K562 (cell line): Measurements from ENCODE around the gene LACTBL1. TPM values are rescaled to one million over a fixed set of nuclear protein-coding genes. Genes with fewer than 3 reads are reported as not detected.

Source experiments
- ATAC-seq: fragments of 200-7000 bp; cut with Tn5 transposase; 3 replicates; pipeline ENCODE4 v1.9.1; 2020; ENCODE audit warnings: moderate library complexity
- BruUV-seq: library from RNA; stranded (reverse); fragments of 400-500 nt; replicated peaks from 2 replicates; lab custom pipeline; 2021; lab: Mats Ljungman, UMichigan
- CTCF ChIA-PET: fragments of 300-600 bp; formaldehyde crosslinking; extraction: SDS; loops from one replicate; lab custom pipeline; 2021; ENCODE audit warnings: low intra/inter-chr PET ratio; lab: Yijun Ruan, JAX
- POLR2A ChIA-PET: fragments of 300-600, 350-650 bp; sonication (Branson Sonifier 250); formaldehyde crosslinking; extraction: SDS; loops from one replicate; lab custom pipeline; 2021; ENCODE audit warnings: antibody characterized with exemption, inconsistent platforms; lab: Yijun Ruan, JAX
- DNase-seq, 4 experiments: peaks; one replicate each; pipeline versions ENCODE4 v3.0.0 to v3.0.0-alpha.2; 2011 to 2018; ENCODE audit warnings: low spot score in 3 of 4, mixed read lengths in 3 of 4; ENCODE audit errors: extremely low read depth in 1 of 4
- FAIRE-seq: peaks from 2 replicates; lab custom pipeline; 2011; peaks lifted over from hg19 to GRCh38; lab: Jason Lieb, UNC
- H2AFZ ChIP-seq: 2 replicates; pipeline ENCODE4 v1.6.0; 2011; ENCODE audit warnings: low read depth, low read length, control low read depth, inconsistent platforms
- H3K27ac ChIP-seq: fragments of 200-600 bp; 3 replicates; pipeline ENCODE4 v1.8.0; 2011; ENCODE audit warnings: low read depth, mild to moderate bottlenecking, control low read depth, inconsistent platforms, low read length, moderate library complexity, mixed read lengths; ENCODE audit errors: extremely low read depth
- H3K27me3 ChIP-seq, 2 experiments: fragments of 300-600 bp in 1 of 2; 2 replicates in 1 of 2; 3 replicates in 1 of 2; pipeline versions ENCODE4 v1.6.0 to v1.8.0; 2011; ENCODE audit warnings: inconsistent platforms in 2 of 2, low read length in 2 of 2, mild to moderate bottlenecking in 1 of 2, mixed read lengths in 1 of 2, moderate library complexity in 1 of 2; ENCODE audit not compliant: control insufficient read depth in 2 of 2, insufficient read depth in 2 of 2
- H3K36me3 ChIP-seq: fragments of 300-600 bp; 3 replicates; pipeline ENCODE4 v1.8.0; 2011; ENCODE audit warnings: mild to moderate bottlenecking, low read length, inconsistent platforms; ENCODE audit not compliant: control insufficient read depth, insufficient read depth
- H3K4me1 ChIP-seq, 2 experiments: fragments of 200-600 bp in 1 of 2; replicated peaks in 1 of 2; 2 replicates in 1 of 2; 3 replicates in 1 of 2; pipeline versions ENCODE4 v1.5.1 to v1.8.0; 2011; ENCODE audit warnings: inconsistent platforms in 2 of 2, low read length in 2 of 2, mild to moderate bottlenecking in 1 of 2, mixed read lengths in 1 of 2, moderate library complexity in 1 of 2; ENCODE audit not compliant: control insufficient read depth in 2 of 2, insufficient read depth in 2 of 2
- H3K4me2 ChIP-seq: 2 replicates; pipeline ENCODE4 v1.6.1; 2011; ENCODE audit warnings: low read length, control low read depth, inconsistent platforms, mixed read lengths; ENCODE audit not compliant: insufficient read depth
- H3K4me3 ChIP-seq: fragments of 200-600 bp; sonication (generic), shearing (Covaris generic); 2 replicates; pipeline ENCODE4 v1.5.1; 2016; ENCODE audit warnings: control low read depth, inconsistent platforms
- H3K79me2 ChIP-seq: fragments of 200-600 bp; 3 replicates; pipeline ENCODE4 v1.8.0; 2011; ENCODE audit warnings: low read length, inconsistent platforms; ENCODE audit not compliant: control insufficient read depth, insufficient read depth
- H3K9ac ChIP-seq, 2 experiments: 2 replicates each; pipeline versions ENCODE4 v1.6.0 to v1.6.1; 2011; ENCODE audit warnings: low read depth in 2 of 2, low read length in 2 of 2, control low read depth in 1 of 2, inconsistent platforms in 1 of 2, mild to moderate bottlenecking in 1 of 2, mixed read lengths in 1 of 2; ENCODE audit not compliant: insufficient read depth in 1 of 2
- H3K9me1 ChIP-seq: one replicate; pipeline ENCODE4 v1.6.0; 2011; ENCODE audit warnings: inconsistent platforms, mild to moderate bottlenecking, low read length, moderate library complexity; ENCODE audit not compliant: control insufficient read depth, insufficient read depth
- H3K9me3 ChIP-seq: replicated peaks from 2 replicates; pipeline ENCODE4 v1.5.1; 2011; ENCODE audit warnings: low read depth, low read length, inconsistent platforms; ENCODE audit not compliant: control insufficient read depth, insufficient read depth
- H4K20me1 ChIP-seq: replicated peaks from 2 replicates; pipeline ENCODE4 v1.6.1; 2011; ENCODE audit warnings: low read length, inconsistent platforms, mixed read lengths; ENCODE audit not compliant: control insufficient read depth, insufficient read depth
- ASH1L ChIP-seq: fragments of 450-650 bp; IDR thresholded peaks from 2 replicates; pipeline ENCODE4 v1.6.1; 2018; ENCODE audit warnings: borderline replicate concordance, mild to moderate bottlenecking, low read depth; ENCODE audit not compliant: partially characterized antibody
- CXXC5 ChIP-seq: fragments of 250-450 bp; sonication (Bioruptor Pico); IDR thresholded peaks from 2 replicates; pipeline ENCODE4 v1.8.0; 2022; ENCODE audit warnings: inconsistent platforms, mild to moderate bottlenecking, moderate library complexity
- FOS ChIP-seq: IDR thresholded peaks from 3 replicates; pipeline ENCODE4 v1.6.1; 2011; ENCODE audit not compliant: insufficient read length; ENCODE audit errors: extremely low read depth
- NFYB ChIP-seq: IDR thresholded peaks from 2 replicates; pipeline ENCODE4 v1.6.1; 2011; ENCODE audit warnings: mild to moderate bottlenecking, moderate library complexity; ENCODE audit not compliant: insufficient read length; ENCODE audit errors: extremely low read depth
- NUFIP1 ChIP-seq: fragments of 450-650 bp; IDR thresholded peaks from 2 replicates; pipeline ENCODE4 v1.6.1; 2018; ENCODE audit not compliant: partially characterized antibody
- RBM15 ChIP-seq: fragments of 200-400 bp; formaldehyde crosslinking; IDR thresholded peaks from 2 replicates; pipeline ENCODE4 v1.6.1; 2018; ENCODE audit warnings: mild to moderate bottlenecking, low read length, moderate library complexity; ENCODE audit not compliant: insufficient read depth
- RBM25 ChIP-seq: fragments of 200-400 bp; formaldehyde crosslinking; IDR thresholded peaks from 2 replicates; pipeline ENCODE4 v1.6.1; 2018; ENCODE audit warnings: low read length, low read depth, moderate library complexity; ENCODE audit not compliant: severe bottlenecking
- RCOR1 ChIP-seq, 2 experiments: IDR thresholded peaks; 2 replicates each; pipeline ENCODE4 v1.6.1; 2012; ENCODE audit warnings: low read depth in 2 of 2, low read length in 2 of 2, borderline replicate concordance in 1 of 2, improper control_type of control experiment in 1 of 2
- SMAD2 ChIP-seq: fragments of 150-350 bp; IDR thresholded peaks from 2 replicates; pipeline ENCODE4 v1.6.1; 2014; ENCODE audit warnings: low read depth, mild to moderate bottlenecking, low read length
- SP2 ChIP-seq: IDR thresholded peaks from 2 replicates; pipeline ENCODE4 v1.6.1; 2011; ENCODE audit warnings: mild to moderate bottlenecking, low read depth, low read length, moderate library complexity; ENCODE audit not compliant: poor library complexity, severe bottlenecking; ENCODE audit errors: extremely low read depth
- WGBS: fragments of 100-300 bp; shearing (Covaris generic); methylation state at CpG from one replicate; pipeline ENCODE4 v1.1.6; 2016; ENCODE audit warnings: low coverage, mixed read lengths; ENCODE audit not compliant: insufficient coverage; ENCODE audit errors: missing lambda C conversion rate; 5-methylcytosine and 5-hydroxymethylcytosine counted together
- in situ Hi-C: fragments of 300-500 bp; cut with MboI; formaldehyde crosslinking; loops from 4 replicates; pipeline ENCODE4 v1.15.0; 2018; ENCODE audit warnings: inconsistent platforms, mixed read lengths
- intact Hi-C: fragments of 100-400 bp; cut with micrococcal nuclease; formaldehyde crosslinking; loops from 2 replicates; pipeline ENCODE4 v1.14.2; 2022
- polyA plus RNA-seq, 8 experiments: library from polyadenylated mRNA; depleted of rRNA in 4 of 8; stranded (reverse) in 5 of 8; unstranded in 3 of 8; fragments of >200 nt; fragmentation: Nextera tagmentation in 2 of 8; fragmentation: Illumina TruSeq in 1 of 8; extraction: Ambion mirVana in 2 of 8; extraction: Trizol in 1 of 8; gene quantifications; 2 replicates each; pipeline versions ENCODE4 v1.2.1 to v1.2.3, GENCODE V29; 2011 to 2014; ENCODE audit warnings: inconsistent platforms in 1 of 8, missing spikeins in 1 of 8
- total RNA-seq, 7 experiments: library from RNA; depleted of rRNA in 6 of 7; stranded (reverse); fragments of >200 nt in 6 of 7; fragmentation: Illumina TruSeq in 2 of 7; extraction: Trizol in 2 of 7; gene quantifications; 2 replicates each; pipeline versions ENCODE4 v1.2.1 to v1.2.3, GENCODE V29; 2011 to 2021; ENCODE audit warnings: low replicate concordance in 1 of 7
- TF ChIP-seq, protein P1 (sequence below), 2 experiments: IDR thresholded peaks in 1 of 2; conservative IDR thresholded peaks in 1 of 2; 2 replicates each; pipeline ENCODE4 v1.6.1; 2016; ENCODE audit warnings: low read depth in 2 of 2, mild to moderate bottlenecking in 1 of 2, missing compliant biosample characterization in 1 of 2, missing genetic modification characterization in 1 of 2, moderate library complexity in 1 of 2
- TF ChIP-seq, protein P2 (sequence below): fragments of 450-650 bp; formaldehyde crosslinking; conservative IDR thresholded peaks from 2 replicates; pipeline ENCODE4 v1.4.0; 2022; ENCODE audit warnings: mild to moderate bottlenecking, missing genetic modification characterization
- TF ChIP-seq, protein P3 (sequence below): fragments of 450-650 bp; IDR thresholded peaks from 2 replicates; pipeline ENCODE4 v1.6.1; 2017; ENCODE audit warnings: mild to moderate bottlenecking, moderate library complexity
- TF ChIP-seq, protein P4 (sequence below): fragments of 450-650 bp; IDR thresholded peaks from 2 replicates; pipeline ENCODE4 v1.6.1; 2016

Gene LACTBL1
- total and polyA plus RNA-seq, 9 of the 15 experiments (the other 6 are each of a cell fraction or from before 2014, with no cell fraction given) = not detected

DNA sequence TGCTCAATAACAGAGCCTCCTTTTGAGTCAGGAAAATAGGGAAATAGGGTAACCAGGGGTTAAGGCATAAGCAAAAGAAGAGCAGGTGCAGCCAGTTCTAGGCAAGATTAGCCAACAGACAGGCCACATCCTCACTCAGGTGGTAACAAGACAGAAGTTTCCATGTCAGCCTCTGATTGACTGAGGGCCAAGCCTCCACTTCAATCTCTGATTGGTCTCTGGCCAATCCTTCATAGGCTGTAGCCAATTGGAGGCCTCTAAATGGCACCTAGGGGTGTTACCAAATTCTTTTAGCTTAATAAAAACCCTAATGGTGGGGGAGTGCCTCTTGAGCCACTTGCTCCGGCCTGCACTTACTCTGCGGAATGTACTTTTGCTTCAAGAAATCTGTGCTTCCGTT is 37.2 kb downstream of the LACTBL1 start:
- Histone ChIP-seq H3K4me2 (no peak overlapping the region), H3K9me1 (no peaks in the 10 kb centered on the region), H3K27ac (no peak overlapping the region), H3K36me3 (no peaks in the 10 kb centered on the region), H3K79me2 (no peaks in the 10 kb centered on the region), H3K27me3 (peaks cover 0 to 18% of the 10 kb centered on the region in 2 experiments; a peak in 2 of 5 replicates), H4K20me1 (no peaks in the 10 kb centered on the region), H2AFZ (no peak overlapping the region), H3K9me3 (no peaks in the 10 kb centered on the region), H3K4me1 (no peaks in the 10 kb centered on the region; a peak in 1 of 5 replicates), H3K4me3 (no peak overlapping the region), H3K9ac (no peak overlapping the region)
- intact Hi-C loops (loop anchor here (10.0 kb wide), 1 partner anchor 511 kb away; no protein-coding TSS in a partner anchor), in situ Hi-C loops (no loop called here)
- POLR2A ChIA-PET = no interaction called here
- TF ChIP-seq RBM25 (peak; percentile 42), RBM15 (no peak), NUFIP1 (no peak), RCOR1 (IDR thresholded peaks at IDR 0.05; ENCODE audit: borderline replicate concordance in 1 of 2, low read depth in 2 of 2, low read length in 2 of 2) (no peak), NFYB (peak; percentile 63), CXXC5 (CRISPR knock-in tag) (no peak), ASH1L (peak; percentile 58), SMAD2 (no peak), SP2 (peak; percentile 35), FOS (peak; percentile 50)
- TF ChIP-seq, protein P1, sequence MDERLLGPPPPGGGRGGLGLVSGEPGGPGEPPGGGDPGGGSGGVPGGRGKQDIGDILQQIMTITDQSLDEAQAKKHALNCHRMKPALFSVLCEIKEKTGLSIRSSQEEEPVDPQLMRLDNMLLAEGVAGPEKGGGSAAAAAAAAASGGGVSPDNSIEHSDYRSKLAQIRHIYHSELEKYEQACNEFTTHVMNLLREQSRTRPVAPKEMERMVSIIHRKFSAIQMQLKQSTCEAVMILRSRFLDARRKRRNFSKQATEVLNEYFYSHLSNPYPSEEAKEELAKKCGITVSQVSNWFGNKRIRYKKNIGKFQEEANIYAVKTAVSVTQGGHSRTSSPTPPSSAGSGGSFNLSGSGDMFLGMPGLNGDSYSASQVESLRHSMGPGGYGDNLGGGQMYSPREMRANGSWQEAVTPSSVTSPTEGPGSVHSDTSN (CRISPR knock-in tag; IDR thresholded peaks at IDR 0.05; ENCODE audit: low read depth) = no peak
- TF ChIP-seq, protein P1 (tag; conservative IDR thresholded peaks at IDR 0.05; ENCODE audit: low read depth) = peak; percentile 54; the same call in 1 of the 2 replicates
- TF ChIP-seq, protein P2, sequence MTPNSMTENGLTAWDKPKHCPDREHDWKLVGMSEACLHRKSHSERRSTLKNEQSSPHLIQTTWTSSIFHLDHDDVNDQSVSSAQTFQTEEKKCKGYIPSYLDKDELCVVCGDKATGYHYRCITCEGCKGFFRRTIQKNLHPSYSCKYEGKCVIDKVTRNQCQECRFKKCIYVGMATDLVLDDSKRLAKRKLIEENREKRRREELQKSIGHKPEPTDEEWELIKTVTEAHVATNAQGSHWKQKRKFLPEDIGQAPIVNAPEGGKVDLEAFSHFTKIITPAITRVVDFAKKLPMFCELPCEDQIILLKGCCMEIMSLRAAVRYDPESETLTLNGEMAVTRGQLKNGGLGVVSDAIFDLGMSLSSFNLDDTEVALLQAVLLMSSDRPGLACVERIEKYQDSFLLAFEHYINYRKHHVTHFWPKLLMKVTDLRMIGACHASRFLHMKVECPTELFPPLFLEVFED (CRISPR knock-in tag) = no peak
- TF ChIP-seq, protein P3, sequence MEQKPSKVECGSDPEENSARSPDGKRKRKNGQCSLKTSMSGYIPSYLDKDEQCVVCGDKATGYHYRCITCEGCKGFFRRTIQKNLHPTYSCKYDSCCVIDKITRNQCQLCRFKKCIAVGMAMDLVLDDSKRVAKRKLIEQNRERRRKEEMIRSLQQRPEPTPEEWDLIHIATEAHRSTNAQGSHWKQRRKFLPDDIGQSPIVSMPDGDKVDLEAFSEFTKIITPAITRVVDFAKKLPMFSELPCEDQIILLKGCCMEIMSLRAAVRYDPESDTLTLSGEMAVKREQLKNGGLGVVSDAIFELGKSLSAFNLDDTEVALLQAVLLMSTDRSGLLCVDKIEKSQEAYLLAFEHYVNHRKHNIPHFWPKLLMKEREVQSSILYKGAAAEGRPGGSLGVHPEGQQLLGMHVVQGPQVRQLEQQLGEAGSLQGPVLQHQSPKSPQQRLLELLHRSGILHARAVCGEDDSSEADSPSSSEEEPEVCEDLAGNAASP = no peak
- TF ChIP-seq, protein P4, sequence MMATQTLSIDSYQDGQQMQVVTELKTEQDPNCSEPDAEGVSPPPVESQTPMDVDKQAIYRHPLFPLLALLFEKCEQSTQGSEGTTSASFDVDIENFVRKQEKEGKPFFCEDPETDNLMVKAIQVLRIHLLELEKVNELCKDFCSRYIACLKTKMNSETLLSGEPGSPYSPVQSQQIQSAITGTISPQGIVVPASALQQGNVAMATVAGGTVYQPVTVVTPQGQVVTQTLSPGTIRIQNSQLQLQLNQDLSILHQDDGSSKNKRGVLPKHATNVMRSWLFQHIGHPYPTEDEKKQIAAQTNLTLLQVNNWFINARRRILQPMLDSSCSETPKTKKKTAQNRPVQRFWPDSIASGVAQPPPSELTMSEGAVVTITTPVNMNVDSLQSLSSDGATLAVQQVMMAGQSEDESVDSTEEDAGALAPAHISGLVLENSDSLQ = peak; percentile 95
- WGBS = 9% methylated on average over 3 of the region's 3 CpGs
- FAIRE-seq (no peak), DNase-seq (peak in 1 of 4 experiments; percentile 47), ATAC-seq (peak; percentile 70)
- BruUV-seq = no TSS peak
- CTCF ChIA-PET = no interaction called here
